Naive B cell (primary cell): ENCODE data around the gene ECM2. TPM values are rescaled to one million over a fixed set of nuclear protein-coding genes. Genes with fewer than 3 reads are reported as not detected.

Experiments used
- ATAC-seq, 2 donors: fragments of 150-1000 bp; cut with Tn5 transposase; 2 replicates each; pipeline ENCODE4 v1.10.0; 2021; ENCODE audit warnings: low read depth in 2 of 2, mild to moderate bottlenecking in 2 of 2, moderate library complexity in 2 of 2
- DNase-seq: peaks from one replicate; pipeline ENCODE4 v3.0.0; 2022
- H3K27ac Mint-ChIP-seq, 6 donors: one replicate each; pipeline ENCODE4 v1.8.0; 2020 to 2022; ENCODE audit warnings: mild to moderate bottlenecking in 6 of 6, mixed read lengths in 6 of 6, moderate library complexity in 5 of 6, inconsistent platforms in 2 of 6
- H3K27me3 Mint-ChIP-seq, 3 donors: one replicate each; pipeline ENCODE4 v1.8.0; 2021 to 2022; ENCODE audit warnings: mixed read lengths in 3 of 3, mild to moderate bottlenecking in 1 of 3
- H3K36me3 Mint-ChIP-seq, 2 donors: one replicate each; pipeline ENCODE4 v1.8.0; 2020 to 2022; ENCODE audit warnings: mixed read lengths in 2 of 2, inconsistent platforms in 1 of 2, mild to moderate bottlenecking in 1 of 2
- H3K4me1 Mint-ChIP-seq, 3 donors: one replicate each; pipeline ENCODE4 v1.8.0; 2020 to 2022; ENCODE audit warnings: mixed read lengths in 3 of 3, inconsistent platforms in 1 of 3, mild to moderate bottlenecking in 1 of 3, moderate library complexity in 1 of 3
- H3K4me3 Mint-ChIP-seq, 8 donors: one replicate each; pipeline ENCODE4 v1.8.0; 2020 to 2022; ENCODE audit warnings: mild to moderate bottlenecking in 8 of 8, mixed read lengths in 8 of 8, moderate library complexity in 8 of 8, inconsistent platforms in 2 of 8
- H3K9me3 Mint-ChIP-seq, 7 donors: one replicate each; pipeline ENCODE4 v1.8.0; 2020 to 2022; ENCODE audit warnings: mixed read lengths in 7 of 7, mild to moderate bottlenecking in 5 of 7, inconsistent platforms in 2 of 7, moderate library complexity in 1 of 7
- polyA plus RNA-seq, 6 donors: library from polyadenylated mRNA; unstranded; fragments of 300-500 nt; fragmentation: Illumina TruSeq; gene quantifications; one replicate each; pipeline ENCODE4 v1.2.3, GENCODE V29; 2021; ENCODE audit warnings: low read depth in 6 of 6

The ECM2 gene
- polyA plus RNA-seq, 6 donors from 2014 or later = 0.09 TPM; not detected in 5

- no peak for DNase-seq
- Mint-ChIP-seq H3K9me3 (no peaks in the 10 kb centered on the region), H3K4me1 (no peaks in the 10 kb centered on the region), H3K27ac (no peak overlapping the region), H3K36me3 (no peaks in the 10 kb centered on the region), H3K4me3 (no peak overlapping the region), H3K27me3 (no peaks in the 10 kb centered on the region)
- ATAC-seq = no peak
These were observed 53.0 kb downstream of the ECM2 start for GRCh38 chr9:92482805-92483204.

- H3K9me3 Mint-ChIP-seq = no peaks in the 10 kb centered on the region
- DNase-seq = no peak
- H3K27ac Mint-ChIP-seq = no peak within 1 kb of the TSS
- no peaks in the 10 kb centered on the region for H3K27me3 Mint-ChIP-seq
- H3K36me3 Mint-ChIP-seq = no peaks in the 10 kb centered on the region
- ATAC-seq = no peak
- no peaks in the 10 kb centered on the region for H3K4me1 Mint-ChIP-seq
- H3K4me3 Mint-ChIP-seq = no peak within 1 kb of the TSS
These were observed 53.5 kb downstream of the ECM2 start, which contains the start of gene ASPN for GRCh38 chr9:92482329-92482728. Gene ASPN (minus strand): TSS chr9:92482506.

GRCh38 chr9:92480986-92481633 is 54.7 kb downstream of the ECM2 start:
- H3K27me3 Mint-ChIP-seq = no peaks in the 10 kb centered on the region
- no peak overlapping the region for H3K4me3 Mint-ChIP-seq
- H3K4me1 Mint-ChIP-seq = no peaks in the 10 kb centered on the region
- no peaks in the 10 kb centered on the region for H3K9me3 Mint-ChIP-seq
- H3K27ac Mint-ChIP-seq = peak overlapping the region in 1 of 6 donors; percentile 8
- no peak for DNase-seq
- no peak for ATAC-seq
- no peaks in the 10 kb centered on the region for H3K36me3 Mint-ChIP-seq

- ATAC-seq = no peak
- Mint-ChIP-seq H3K9me3 (no peaks in the 10 kb centered on the region), H3K27ac (no peak overlapping the region), H3K4me1 (no peaks in the 10 kb centered on the region), H3K4me3 (no peak overlapping the region), H3K36me3 (no peaks in the 10 kb centered on the region), H3K27me3 (no peaks in the 10 kb centered on the region)
- DNase-seq = no peak
These were observed 55.5 kb downstream of the ECM2 start for GRCh38 chr9:92480291-92480771.

GRCh38 chr9:92479346-92479745 is 56.4 kb downstream of the ECM2 start:
- no peak for DNase-seq
- no peak for ATAC-seq
- Mint-ChIP-seq H3K9me3 (no peaks in the 10 kb centered on the region), H3K27me3 (no peaks in the 10 kb centered on the region), H3K27ac (no peak overlapping the region), H3K4me1 (no peaks in the 10 kb centered on the region), H3K4me3 (no peak overlapping the region), H3K36me3 (no peaks in the 10 kb centered on the region)

- no peak for ATAC-seq
- Mint-ChIP-seq H3K4me1 (no peaks in the 10 kb centered on the region), H3K27me3 (no peaks in the 10 kb centered on the region), H3K4me3 (no peak overlapping the region), H3K36me3 (peaks cover 0 to under 1% of the 10 kb centered on the region in 2 donors), H3K27ac (no peak overlapping the region), H3K9me3 (no peaks in the 10 kb centered on the region)
- no peak for DNase-seq
These were observed 57.0 kb downstream of the ECM2 start for GRCh38 chr9:92478783-92479182.

- no peaks in the 10 kb centered on the region for H3K4me1 Mint-ChIP-seq
- no peak for ATAC-seq
- no peak for DNase-seq
- no peak overlapping the region for H3K27ac Mint-ChIP-seq
- no peaks in the 10 kb centered on the region for H3K9me3 Mint-ChIP-seq
- H3K36me3 Mint-ChIP-seq = peaks cover 0 to 5% of the 10 kb centered on the region in 2 donors
- no peak overlapping the region for H3K4me3 Mint-ChIP-seq
- H3K27me3 Mint-ChIP-seq = no peaks in the 10 kb centered on the region
These were observed 58.8 kb downstream of the ECM2 start for GRCh38 chr9:92476962-92477361.

- Mint-ChIP-seq H3K9me3 (no peaks in the 10 kb centered on the region), H3K4me3 (no peak overlapping the region), H3K27me3 (no peaks in the 10 kb centered on the region), H3K36me3 (peaks cover 0 to 5% of the 10 kb centered on the region in 2 donors), H3K27ac (no peak overlapping the region), H3K4me1 (no peaks in the 10 kb centered on the region)
- DNase-seq (no peak), ATAC-seq (no peak)
These were observed 61.2 kb downstream of the ECM2 start for GRCh38 chr9:92474587-92474986.

GRCh38 chr9:92468206-92468605 is 67.6 kb downstream of the ECM2 start:
- H3K27ac Mint-ChIP-seq = peak overlapping the region in 1 of 6 donors; percentile 2
- no peak for ATAC-seq

GRCh38 chr9:92467511-92467910 is 68.3 kb downstream of the ECM2 start:
- Mint-ChIP-seq H3K4me1 (no peaks in the 10 kb centered on the region), H3K36me3 (peaks cover 0 to under 1% of the 10 kb centered on the region in 2 donors), H3K4me3 (no peak overlapping the region), H3K9me3 (no peaks in the 10 kb centered on the region), H3K27me3 (no peaks in the 10 kb centered on the region), H3K27ac (no peak overlapping the region)
- DNase-seq (no peak), ATAC-seq (no peak)

More at GRCh38 chr9:92468206-92468605, 67.6 kb downstream of the ECM2 start:
- Mint-ChIP-seq H3K27me3 (no peaks in the 10 kb centered on the region), H3K36me3 (no peaks in the 10 kb centered on the region), H3K4me1 (no peaks in the 10 kb centered on the region), H3K9me3 (no peaks in the 10 kb centered on the region), H3K4me3 (no peak overlapping the region)
- DNase-seq = no peak

- Mint-ChIP-seq H3K4me1 (no peaks in the 10 kb centered on the region), H3K9me3 (no peaks in the 10 kb centered on the region), H3K36me3 (peaks cover 0 to 4% of the 10 kb centered on the region in 2 donors), H3K27me3 (no peaks in the 10 kb centered on the region), H3K27ac (no peak overlapping the region), H3K4me3 (no peak overlapping the region)
- ATAC-seq (no peak), DNase-seq (no peak)
These were observed 68.7 kb downstream of the ECM2 start for GRCh38 chr9:92467041-92467440.

GRCh38 chr9:92463984-92464383 is 71.8 kb downstream of the ECM2 start:
- Mint-ChIP-seq H3K27me3 (no peaks in the 10 kb centered on the region), H3K4me3 (no peak overlapping the region), H3K36me3 (peaks cover 0 to 4% of the 10 kb centered on the region in 2 donors), H3K9me3 (no peaks in the 10 kb centered on the region), H3K4me1 (no peaks in the 10 kb centered on the region), H3K27ac (no peak overlapping the region)
- ATAC-seq (no peak), DNase-seq (no peak)

- no peak for ATAC-seq
- no peak for DNase-seq
- Mint-ChIP-seq H3K4me1 (no peaks in the 10 kb centered on the region), H3K36me3 (peaks cover 0 to 4% of the 10 kb centered on the region in 2 donors), H3K9me3 (no peaks in the 10 kb centered on the region), H3K27me3 (no peaks in the 10 kb centered on the region), H3K4me3 (no peak overlapping the region), H3K27ac (peak overlapping the region in 1 of 6 donors; percentile 4)
These were observed 72.4 kb downstream of the ECM2 start for GRCh38 chr9:92463387-92463786.

GRCh38 chr9:92457576-92457975 is 78.2 kb downstream of the ECM2 start:
- H3K9me3 Mint-ChIP-seq = no peaks in the 10 kb centered on the region
- no peaks in the 10 kb centered on the region for H3K4me1 Mint-ChIP-seq
- peaks cover 0 to 4% of the 10 kb centered on the region in 2 donors for H3K36me3 Mint-ChIP-seq
- H3K27me3 Mint-ChIP-seq = no peaks in the 10 kb centered on the region
- ATAC-seq (no peak), DNase-seq (no peak)
- H3K4me3 Mint-ChIP-seq = no peak overlapping the region
- no peak overlapping the region for H3K27ac Mint-ChIP-seq
